Prostate gland (tissue), 2 donors: ENCODE measurements around the gene PANK1. TPM values are rescaled to one million over a fixed set of nuclear protein-coding genes. Genes with fewer than 3 reads are reported as not detected.

Source experiments
- DNase-seq: peaks from one replicate; pipeline ENCODE4 v3.0.0-alpha.2; 2019; ENCODE audit warnings: low spot score
- H3K27ac ChIP-seq, 2 donors: fragments of 200-600 bp; sonication (generic); 2 replicates each; pipeline ENCODE4 v1.5.1; 2017 to 2019
- H3K27me3 ChIP-seq: fragments of 200-600 bp; sonication (generic); replicated peaks from 2 replicates; pipeline ENCODE4 v1.5.1; 2019; ENCODE audit not compliant: insufficient read depth
- H3K36me3 ChIP-seq, 2 donors: fragments of 200-600 bp; sonication (generic); 1 replicate in 1 of 2; 2 replicates in 1 of 2; pipeline versions ENCODE4 v1.5.1 to v1.8.1; 2017 to 2019
- H3K4me1 ChIP-seq: fragments of 200-600 bp; sonication (generic); replicated peaks from 2 replicates; pipeline ENCODE4 v1.5.1; 2019
- H3K4me3 ChIP-seq, 2 donors: fragments of 200-600 bp; sonication (generic); 2 replicates each; pipeline ENCODE4 v1.5.1; 2017 to 2019
- H3K9me3 ChIP-seq: fragments of 200-600 bp; sonication (generic); 2 replicates; pipeline ENCODE4 v1.5.1; 2017
- POLR2A ChIP-seq: fragments of 450-650 bp; IDR thresholded peaks from one replicate; pipeline ENCODE4 v1.6.1; 2016; ENCODE audit warnings: antibody characterized with exemption, mild to moderate bottlenecking
- POLR2AphosphoS5 ChIP-seq: sonication (generic); formaldehyde crosslinking; IDR thresholded peaks from one replicate; pipeline ENCODE4 v1.6.1; 2017; ENCODE audit warnings: antibody characterized with exemption
- WGBS: methylation state at CpG from one replicate; pipeline ENCODE4 v1.1.5; 2018; 5-methylcytosine and 5-hydroxymethylcytosine counted together
- intact Hi-C: fragments of 100-400 bp; cut with DNase I; formaldehyde crosslinking; loops from one replicate; pipeline ENCODE4 v1.14.2; 2022
- total RNA-seq, 2 donors: library from RNA; depleted of rRNA; stranded (reverse); fragments of >200 nt; gene quantifications; one replicate each; pipeline ENCODE4 v1.1.0, GENCODE V29; 2016
- TF ChIP-seq, protein P1 (sequence below), 4 experiments: fragments of 200-600 bp in 2 of 4; fragments of 450-650 bp in 2 of 4; sonication (generic) in 2 of 4; IDR thresholded peaks; 1 replicate in 3 of 4; 2 replicates in 1 of 4; pipeline ENCODE4 v1.5.1; 2016 to 2019; ENCODE audit warnings: antibody characterized with exemption in 4 of 4, mild to moderate bottlenecking in 2 of 4, moderate library complexity in 2 of 4

The PANK1 gene
- total RNA-seq, 2 donors from 2014 or later, result 3.1 to 16.0 TPM

DNA sequence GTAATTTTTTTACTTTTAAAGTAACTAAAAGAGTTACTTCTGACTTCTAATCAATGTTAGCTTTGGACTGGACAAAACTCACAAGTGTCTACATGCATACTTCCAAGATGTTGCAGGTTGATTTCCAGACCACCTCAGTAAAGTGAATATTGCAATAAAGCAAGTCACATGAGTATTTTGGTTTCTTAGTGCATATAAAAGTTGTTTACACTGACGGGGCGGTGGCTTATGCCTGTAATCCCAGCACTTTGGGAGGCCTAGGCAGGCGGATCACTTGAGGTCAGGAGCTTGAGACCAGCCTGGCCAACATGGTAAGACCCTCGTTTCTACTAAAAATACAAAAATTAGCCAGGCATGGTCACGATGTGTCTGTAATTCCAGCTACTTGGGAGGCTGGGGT lies 40.8 kb downstream of the PANK1 start:
- no peak overlapping the region for H3K4me3 ChIP-seq
- intact Hi-C loops, result no loop called here

DNA sequence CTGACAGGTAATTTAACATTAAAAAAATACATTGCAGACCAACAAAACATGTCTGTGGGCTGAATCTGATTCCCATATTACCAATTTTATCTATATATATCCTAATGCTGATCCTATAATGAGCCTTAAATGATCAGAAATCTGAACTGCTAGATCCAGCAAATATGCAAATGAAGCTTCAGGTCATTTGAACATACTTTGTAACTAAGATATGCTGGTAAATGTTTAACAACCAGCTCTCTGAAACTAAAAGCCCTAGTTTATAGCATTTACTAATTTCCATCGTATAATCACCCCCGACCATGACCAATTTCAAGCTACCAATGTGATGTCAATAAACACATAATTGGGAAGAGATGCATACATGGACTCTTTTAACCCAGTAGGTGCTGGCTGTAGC lies 42.1 kb downstream of the PANK1 start:
- 71% methylated on average over 2 of the region's 2 CpGs for WGBS
- H3K27me3 ChIP-seq, result no peaks in the 10 kb centered on the region
- H3K36me3 ChIP-seq, result no peaks in the 10 kb centered on the region
- TF ChIP-seq POLR2AphosphoS5 (no peak), POLR2A (no peak)
- TF ChIP-seq, protein P1, sequence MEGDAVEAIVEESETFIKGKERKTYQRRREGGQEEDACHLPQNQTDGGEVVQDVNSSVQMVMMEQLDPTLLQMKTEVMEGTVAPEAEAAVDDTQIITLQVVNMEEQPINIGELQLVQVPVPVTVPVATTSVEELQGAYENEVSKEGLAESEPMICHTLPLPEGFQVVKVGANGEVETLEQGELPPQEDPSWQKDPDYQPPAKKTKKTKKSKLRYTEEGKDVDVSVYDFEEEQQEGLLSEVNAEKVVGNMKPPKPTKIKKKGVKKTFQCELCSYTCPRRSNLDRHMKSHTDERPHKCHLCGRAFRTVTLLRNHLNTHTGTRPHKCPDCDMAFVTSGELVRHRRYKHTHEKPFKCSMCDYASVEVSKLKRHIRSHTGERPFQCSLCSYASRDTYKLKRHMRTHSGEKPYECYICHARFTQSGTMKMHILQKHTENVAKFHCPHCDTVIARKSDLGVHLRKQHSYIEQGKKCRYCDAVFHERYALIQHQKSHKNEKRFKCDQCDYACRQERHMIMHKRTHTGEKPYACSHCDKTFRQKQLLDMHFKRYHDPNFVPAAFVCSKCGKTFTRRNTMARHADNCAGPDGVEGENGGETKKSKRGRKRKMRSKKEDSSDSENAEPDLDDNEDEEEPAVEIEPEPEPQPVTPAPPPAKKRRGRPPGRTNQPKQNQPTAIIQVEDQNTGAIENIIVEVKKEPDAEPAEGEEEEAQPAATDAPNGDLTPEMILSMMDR (IDR thresholded peaks at IDR 0.05), result no peak
- H3K4me3 ChIP-seq, result no peak overlapping the region
- no peaks in the 10 kb centered on the region for H3K4me1 ChIP-seq
- H3K9me3 ChIP-seq, result no peaks in the 10 kb centered on the region
- DNase-seq, result no peak
- H3K27ac ChIP-seq, result no peak overlapping the region
- intact Hi-C loops, result no loop called here

More for the DNA sequence above, 40.8 kb downstream of the PANK1 start:
- DNase-seq, result no peak
- no peak overlapping the region for H3K27ac ChIP-seq
- H3K9me3 ChIP-seq, result no peaks in the 10 kb centered on the region
- WGBS, result 72% methylated on average over 5 of the region's 5 CpGs
- H3K36me3 ChIP-seq, result no peaks in the 10 kb centered on the region
- TF ChIP-seq, protein P1 (IDR thresholded peaks at IDR 0.05), result no peak
- TF ChIP-seq POLR2A (no peak), POLR2AphosphoS5 (no peak)
- no peaks in the 10 kb centered on the region for H3K4me1 ChIP-seq
- H3K27me3 ChIP-seq, result no peaks in the 10 kb centered on the region

DNA sequence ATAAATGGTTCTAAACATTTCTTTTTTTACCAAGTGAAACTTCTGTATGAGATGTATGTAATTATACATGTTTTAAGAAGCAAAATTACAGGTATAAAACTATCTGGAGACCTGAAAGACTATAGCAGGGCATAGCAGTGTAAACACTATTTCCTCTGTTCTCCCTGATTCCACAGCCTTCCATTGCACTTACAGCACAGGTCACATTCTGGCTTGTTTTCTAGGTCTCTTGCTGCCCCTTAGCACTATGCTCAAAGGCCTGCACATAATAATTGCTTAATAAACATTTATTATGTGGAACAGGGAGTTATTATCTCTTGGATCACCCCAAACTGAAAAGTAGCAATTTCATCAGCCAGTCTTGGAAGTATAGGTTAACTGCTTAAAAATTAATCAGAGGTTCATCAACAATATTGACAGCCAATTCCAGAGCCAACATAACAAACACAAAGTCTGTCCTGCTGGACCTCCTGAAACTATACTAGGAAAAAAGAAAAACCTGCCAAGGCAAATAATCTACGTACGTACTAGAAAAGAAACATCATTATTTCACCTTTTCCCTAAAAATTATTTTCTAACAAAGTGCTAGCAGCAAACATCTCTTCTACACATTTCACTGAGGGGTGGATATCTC lies 43.2 kb downstream of the PANK1 start:
- intact Hi-C loops, result no loop called here
- Histone ChIP-seq H3K4me1 (no peaks in the 10 kb centered on the region), H3K36me3 (no peaks in the 10 kb centered on the region), H3K4me3 (no peak overlapping the region), H3K27ac (no peak overlapping the region), H3K9me3 (no peaks in the 10 kb centered on the region), H3K27me3 (no peaks in the 10 kb centered on the region)
- TF ChIP-seq POLR2AphosphoS5 (no peak), POLR2A (no peak)
- TF ChIP-seq, protein P1 (IDR thresholded peaks at IDR 0.05), result no peak
- 84% methylated on average over 2 of the region's 2 CpGs for WGBS
- no peak for DNase-seq

DNA sequence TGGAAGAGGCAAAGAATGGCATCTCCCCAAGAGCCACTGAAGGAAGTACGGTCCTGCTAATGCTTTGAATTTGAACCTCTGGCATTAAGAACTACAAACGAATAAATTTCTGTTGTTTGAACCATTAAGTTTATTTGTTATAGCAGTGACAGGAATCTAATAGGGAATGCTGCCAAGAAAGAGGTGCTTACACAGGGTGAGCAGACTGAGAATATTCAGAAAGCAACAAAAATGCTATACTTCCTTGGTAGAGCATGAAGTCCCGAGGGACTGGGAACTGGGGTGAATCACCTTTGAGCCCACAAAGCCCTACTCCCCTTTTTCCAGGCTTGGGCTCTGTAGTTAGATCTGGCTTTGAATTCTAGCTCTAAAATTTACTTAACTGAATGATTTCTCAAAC lies 45.0 kb downstream of the PANK1 start:
- H3K27ac ChIP-seq, result no peak overlapping the region
- intact Hi-C loops, result no loop called here
- TF ChIP-seq, protein P1 (IDR thresholded peaks at IDR 0.05), result no peak
- TF ChIP-seq POLR2AphosphoS5 (no peak), POLR2A (no peak)

DNA sequence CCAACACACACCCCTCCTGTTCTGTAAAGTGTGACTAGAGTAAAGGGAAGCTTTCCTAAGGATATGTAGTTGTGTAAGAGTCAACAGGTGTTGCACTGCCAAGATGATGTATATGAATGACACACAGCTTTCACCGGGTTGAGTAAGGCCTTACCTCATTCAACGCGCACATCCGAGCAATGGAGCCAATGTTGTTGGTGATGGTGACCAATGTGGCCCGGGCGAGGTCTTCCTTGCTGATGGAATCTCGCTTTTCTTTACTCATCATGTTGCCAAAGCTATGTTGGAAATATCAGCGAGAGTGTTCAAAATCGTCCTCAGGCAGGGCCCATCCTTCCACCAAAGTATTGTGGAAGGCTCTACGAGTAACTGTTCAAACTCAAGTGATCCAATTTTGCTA lies 52.0 kb downstream of the PANK1 start:
- no peak overlapping the region for H3K4me3 ChIP-seq
- no peak for DNase-seq
- no peak for TF ChIP-seq POLR2A
- no peak for TF ChIP-seq POLR2AphosphoS5
- TF ChIP-seq, protein P1 (IDR thresholded peaks at IDR 0.05), result no peak
- H3K27me3 ChIP-seq, result no peaks in the 10 kb centered on the region
- intact Hi-C loops, result no loop called here
- no peaks in the 10 kb centered on the region for H3K4me1 ChIP-seq
- no peaks in the 10 kb centered on the region for H3K9me3 ChIP-seq
- no peak overlapping the region for H3K27ac ChIP-seq
- H3K36me3 ChIP-seq, result no peaks in the 10 kb centered on the region
- 97% methylated on average over 10 of the region's 10 CpGs for WGBS

More for the DNA sequence above, 45.0 kb downstream of the PANK1 start:
- Histone ChIP-seq H3K27me3 (no peaks in the 10 kb centered on the region), H3K4me3 (no peak overlapping the region), H3K36me3 (no peaks in the 10 kb centered on the region), H3K9me3 (no peaks in the 10 kb centered on the region), H3K4me1 (no peaks in the 10 kb centered on the region)
- 39% methylated on average over 3 of the region's 3 CpGs for WGBS
- DNase-seq, result no peak
